SK-N-SH treated with all-trans-retinoic acid at 6 μM for 48 hours (cell line): ENCODE results near the gene SNAP25.

Source experiments
- ATAC-seq: fragments of 200-7000 bp; cut with Tn5 transposase; 3 replicates; pipeline ENCODE4 v1.9.1; 2020; ENCODE audit warnings: mild to moderate bottlenecking, moderate library complexity
- ISL1 ChIP-seq: fragments of 250-450 bp; sonication (Bioruptor Pico); IDR thresholded peaks from 2 replicates; pipeline ENCODE4 v2.1.2; 2022; ENCODE audit warnings: mild to moderate bottlenecking, moderate library complexity
- OSR1 ChIP-seq: fragments of 250-450 bp; sonication (Bioruptor Pico); IDR thresholded peaks from 2 replicates; pipeline ENCODE4 v1.8.0; 2022; ENCODE audit warnings: moderate library complexity, mild to moderate bottlenecking, inconsistent platforms
- PPARA ChIP-seq: fragments of 250-450 bp; sonication (Bioruptor Pico); IDR thresholded peaks from 2 replicates; pipeline ENCODE4 v1.5.0; 2020; ENCODE audit warnings: mild to moderate bottlenecking, borderline replicate concordance
- SNAI2 ChIP-seq: fragments of 250-450 bp; sonication (Bioruptor Pico); IDR thresholded peaks from 2 replicates; pipeline ENCODE4 v1.5.0; 2020; ENCODE audit warnings: mild to moderate bottlenecking, moderate library complexity
- TCF4 ChIP-seq: fragments of 250-450 bp; sonication (Bioruptor Pico); IDR thresholded peaks from 2 replicates; pipeline ENCODE4 v1.8.0; 2021; ENCODE audit warnings: mild to moderate bottlenecking, moderate library complexity, borderline replicate concordance
- TOX ChIP-seq: fragments of 250-450 bp; sonication (Bioruptor Pico); IDR thresholded peaks from 2 replicates; pipeline ENCODE4 v1.8.0; 2021; ENCODE audit warnings: mild to moderate bottlenecking, moderate library complexity, borderline replicate concordance
- ZC3H10 ChIP-seq: fragments of 250-450 bp; sonication (Bioruptor Pico); IDR thresholded peaks from 2 replicates; pipeline ENCODE4 v1.5.1; 2021; ENCODE audit warnings: mild to moderate bottlenecking, moderate library complexity
- ZFP3 ChIP-seq: fragments of 250-450 bp; sonication (Bioruptor Pico); IDR thresholded peaks from 2 replicates; pipeline ENCODE4 v1.5.0; 2020; ENCODE audit warnings: mild to moderate bottlenecking, moderate library complexity
- ZFP30 ChIP-seq: fragments of 450-650 bp; formaldehyde crosslinking; IDR thresholded peaks from 2 replicates; pipeline ENCODE4 v1.5.0; 2022; ENCODE audit warnings: mild to moderate bottlenecking, moderate library complexity
- ZNF70 ChIP-seq: fragments of 450-650 bp; formaldehyde crosslinking; IDR thresholded peaks from 2 replicates; pipeline ENCODE4 v1.5.0; 2020; ENCODE audit warnings: mild to moderate bottlenecking, moderate library complexity
- ZNF8 ChIP-seq: fragments of 450-650 bp; formaldehyde crosslinking; IDR thresholded peaks from 2 replicates; pipeline ENCODE4 v1.5.0; 2020; ENCODE audit warnings: mild to moderate bottlenecking, moderate library complexity
- TF ChIP-seq, protein P1 (sequence below): fragments of 250-450 bp; sonication (Bioruptor Pico); IDR thresholded peaks from 2 replicates; pipeline ENCODE4 v1.5.0; 2020; ENCODE audit warnings: mild to moderate bottlenecking, moderate library complexity
- TF ChIP-seq, protein P2 (sequence below): fragments of 250-450 bp; sonication (Bioruptor Pico); IDR thresholded peaks from 2 replicates; pipeline ENCODE4 v1.8.0; 2021; ENCODE audit warnings: low read depth, mild to moderate bottlenecking, moderate library complexity, borderline replicate concordance
- TF ChIP-seq, protein P3 (sequence below): fragments of 250-450 bp; sonication (Bioruptor Pico); IDR thresholded peaks from 2 replicates; pipeline ENCODE4 v1.8.0; 2020; ENCODE audit warnings: mild to moderate bottlenecking, moderate library complexity, borderline replicate concordance
- TF ChIP-seq, protein P4 (sequence below): fragments of 250-450 bp; sonication (Bioruptor Pico); IDR thresholded peaks from 2 replicates; pipeline ENCODE4 v1.5.1; 2021; ENCODE audit warnings: mild to moderate bottlenecking, moderate library complexity
- TF ChIP-seq, protein P5 (sequence below): fragments of 250-450 bp; sonication (Bioruptor Pico); IDR thresholded peaks from 2 replicates; pipeline ENCODE4 v1.5.1; 2020; ENCODE audit warnings: low read depth, mild to moderate bottlenecking, moderate library complexity

Gene SNAP25

DNA sequence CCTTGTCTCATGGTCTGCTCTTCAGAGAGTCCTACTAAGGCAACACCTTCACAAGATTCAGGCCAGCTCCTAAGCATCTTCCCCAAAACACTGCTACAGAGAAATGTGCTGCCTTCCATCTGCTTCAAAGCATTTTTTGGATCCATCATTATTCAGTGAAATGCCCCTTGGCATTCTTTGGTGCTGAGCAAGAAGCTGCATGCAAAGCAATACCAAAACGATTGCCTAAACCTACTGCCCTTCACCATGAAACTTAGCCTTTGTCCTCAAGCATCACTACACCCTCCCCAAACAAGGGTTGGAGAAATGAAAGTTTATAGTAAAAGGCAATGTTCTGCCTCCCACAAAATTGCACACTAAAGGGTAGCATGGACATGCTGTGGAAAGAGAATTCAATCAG is 93.5 kb downstream of the SNAP25 start (continued):
- TF ChIP-seq, protein P1, sequence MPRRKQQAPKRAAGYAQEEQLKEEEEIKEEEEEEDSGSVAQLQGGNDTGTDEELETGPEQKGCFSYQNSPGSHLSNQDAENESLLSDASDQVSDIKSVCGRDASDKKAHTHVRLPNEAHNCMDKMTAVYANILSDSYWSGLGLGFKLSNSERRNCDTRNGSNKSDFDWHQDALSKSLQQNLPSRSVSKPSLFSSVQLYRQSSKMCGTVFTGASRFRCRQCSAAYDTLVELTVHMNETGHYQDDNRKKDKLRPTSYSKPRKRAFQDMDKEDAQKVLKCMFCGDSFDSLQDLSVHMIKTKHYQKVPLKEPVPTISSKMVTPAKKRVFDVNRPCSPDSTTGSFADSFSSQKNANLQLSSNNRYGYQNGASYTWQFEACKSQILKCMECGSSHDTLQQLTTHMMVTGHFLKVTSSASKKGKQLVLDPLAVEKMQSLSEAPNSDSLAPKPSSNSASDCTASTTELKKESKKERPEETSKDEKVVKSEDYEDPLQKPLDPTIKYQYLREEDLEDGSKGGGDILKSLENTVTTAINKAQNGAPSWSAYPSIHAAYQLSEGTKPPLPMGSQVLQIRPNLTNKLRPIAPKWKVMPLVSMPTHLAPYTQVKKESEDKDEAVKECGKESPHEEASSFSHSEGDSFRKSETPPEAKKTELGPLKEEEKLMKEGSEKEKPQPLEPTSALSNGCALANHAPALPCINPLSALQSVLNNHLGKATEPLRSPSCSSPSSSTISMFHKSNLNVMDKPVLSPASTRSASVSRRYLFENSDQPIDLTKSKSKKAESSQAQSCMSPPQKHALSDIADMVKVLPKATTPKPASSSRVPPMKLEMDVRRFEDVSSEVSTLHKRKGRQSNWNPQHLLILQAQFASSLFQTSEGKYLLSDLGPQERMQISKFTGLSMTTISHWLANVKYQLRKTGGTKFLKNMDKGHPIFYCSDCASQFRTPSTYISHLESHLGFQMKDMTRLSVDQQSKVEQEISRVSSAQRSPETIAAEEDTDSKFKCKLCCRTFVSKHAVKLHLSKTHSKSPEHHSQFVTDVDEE (CRISPR knock-in tag), result no peak
- TF ChIP-seq, all 23 proteins: peak for 0

DNA sequence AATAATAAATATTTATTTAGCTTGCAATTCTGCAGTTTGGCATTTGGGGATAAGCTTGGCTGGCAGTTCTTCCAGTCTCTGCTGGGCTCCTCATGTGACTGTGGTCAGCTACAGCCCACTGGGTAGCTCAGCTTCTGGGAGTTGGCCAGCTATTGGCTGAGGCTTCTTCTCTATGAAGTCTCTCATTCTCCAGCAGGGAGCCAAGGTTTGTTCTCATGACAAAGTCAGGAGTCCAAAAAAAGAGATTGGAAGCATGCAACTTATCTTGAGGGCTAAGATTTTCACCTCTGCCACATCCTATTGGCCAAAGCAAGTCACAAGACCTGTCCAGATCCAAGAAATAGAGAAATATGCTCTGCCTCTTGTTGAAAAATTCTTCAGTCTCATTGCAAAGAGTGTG is 94.6 kb downstream of the SNAP25 start:
- ATAC-seq, result no peak
- TF ChIP-seq, protein P2, sequence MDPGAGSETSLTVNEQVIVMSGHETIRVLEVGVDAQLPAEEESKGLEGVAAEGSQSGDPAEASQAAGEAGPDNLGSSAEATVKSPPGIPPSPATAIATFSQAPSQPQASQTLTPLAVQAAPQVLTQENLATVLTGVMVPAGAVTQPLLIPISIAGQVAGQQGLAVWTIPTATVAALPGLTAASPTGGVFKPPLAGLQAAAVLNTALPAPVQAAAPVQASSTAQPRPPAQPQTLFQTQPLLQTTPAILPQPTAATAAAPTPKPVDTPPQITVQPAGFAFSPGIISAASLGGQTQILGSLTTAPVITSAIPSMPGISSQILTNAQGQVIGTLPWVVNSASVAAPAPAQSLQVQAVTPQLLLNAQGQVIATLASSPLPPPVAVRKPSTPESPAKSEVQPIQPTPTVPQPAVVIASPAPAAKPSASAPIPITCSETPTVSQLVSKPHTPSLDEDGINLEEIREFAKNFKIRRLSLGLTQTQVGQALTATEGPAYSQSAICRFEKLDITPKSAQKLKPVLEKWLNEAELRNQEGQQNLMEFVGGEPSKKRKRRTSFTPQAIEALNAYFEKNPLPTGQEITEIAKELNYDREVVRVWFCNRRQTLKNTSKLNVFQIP (CRISPR knock-in tag), result no peak
- TF ChIP-seq ZFP3, result no peak
- no peak for TF ChIP-seq ZC3H10 (CRISPR knock-in tag)
- TF ChIP-seq, protein P3, sequence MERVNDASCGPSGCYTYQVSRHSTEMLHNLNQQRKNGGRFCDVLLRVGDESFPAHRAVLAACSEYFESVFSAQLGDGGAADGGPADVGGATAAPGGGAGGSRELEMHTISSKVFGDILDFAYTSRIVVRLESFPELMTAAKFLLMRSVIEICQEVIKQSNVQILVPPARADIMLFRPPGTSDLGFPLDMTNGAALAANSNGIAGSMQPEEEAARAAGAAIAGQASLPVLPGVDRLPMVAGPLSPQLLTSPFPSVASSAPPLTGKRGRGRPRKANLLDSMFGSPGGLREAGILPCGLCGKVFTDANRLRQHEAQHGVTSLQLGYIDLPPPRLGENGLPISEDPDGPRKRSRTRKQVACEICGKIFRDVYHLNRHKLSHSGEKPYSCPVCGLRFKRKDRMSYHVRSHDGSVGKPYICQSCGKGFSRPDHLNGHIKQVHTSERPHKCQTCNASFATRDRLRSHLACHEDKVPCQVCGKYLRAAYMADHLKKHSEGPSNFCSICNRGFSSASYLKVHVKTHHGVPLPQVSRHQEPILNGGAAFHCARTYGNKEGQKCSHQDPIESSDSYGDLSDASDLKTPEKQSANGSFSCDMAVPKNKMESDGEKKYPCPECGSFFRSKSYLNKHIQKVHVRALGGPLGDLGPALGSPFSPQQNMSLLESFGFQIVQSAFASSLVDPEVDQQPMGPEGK (CRISPR knock-in tag), result no peak
- TF ChIP-seq, protein P4, sequence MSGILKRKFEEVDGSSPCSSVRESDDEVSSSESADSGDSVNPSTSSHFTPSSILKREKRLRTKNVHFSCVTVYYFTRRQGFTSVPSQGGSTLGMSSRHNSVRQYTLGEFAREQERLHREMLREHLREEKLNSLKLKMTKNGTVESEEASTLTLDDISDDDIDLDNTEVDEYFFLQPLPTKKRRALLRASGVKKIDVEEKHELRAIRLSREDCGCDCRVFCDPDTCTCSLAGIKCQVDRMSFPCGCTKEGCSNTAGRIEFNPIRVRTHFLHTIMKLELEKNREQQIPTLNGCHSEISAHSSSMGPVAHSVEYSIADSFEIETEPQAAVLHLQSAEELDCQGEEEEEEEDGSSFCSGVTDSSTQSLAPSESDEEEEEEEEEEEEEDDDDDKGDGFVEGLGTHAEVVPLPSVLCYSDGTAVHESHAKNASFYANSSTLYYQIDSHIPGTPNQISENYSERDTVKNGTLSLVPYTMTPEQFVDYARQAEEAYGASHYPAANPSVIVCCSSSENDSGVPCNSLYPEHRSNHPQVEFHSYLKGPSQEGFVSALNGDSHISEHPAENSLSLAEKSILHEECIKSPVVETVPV (CRISPR knock-in tag), result no peak
- TF ChIP-seq PPARA (CRISPR knock-in tag), result no peak
- TF ChIP-seq SNAI2 (CRISPR knock-in tag), result no peak

DNA sequence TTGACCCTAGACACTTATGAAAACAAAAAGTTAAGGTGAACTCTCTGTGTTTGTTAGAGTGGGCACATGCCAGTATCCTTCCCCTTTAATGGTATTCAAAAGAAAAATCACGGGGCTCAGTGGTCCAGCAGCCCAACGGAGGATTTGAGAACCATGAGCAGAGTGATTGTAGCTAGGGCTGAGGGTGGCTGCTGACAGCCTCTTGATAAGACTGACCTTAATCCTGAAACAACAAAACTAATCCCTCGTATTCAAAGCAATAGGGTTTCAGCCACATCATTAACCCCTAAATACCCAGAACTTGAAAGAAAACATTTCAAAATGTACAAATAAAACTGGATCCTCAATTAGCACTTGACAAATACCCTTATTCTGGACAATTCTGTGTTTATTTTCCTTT is 95.1 kb downstream of the SNAP25 start:
- TF ChIP-seq ZNF70 (CRISPR knock-in tag) (no peak), TCF4 (CRISPR knock-in tag) (no peak), ZC3H10 (CRISPR knock-in tag) (no peak), PPARA (CRISPR knock-in tag) (no peak), TOX (CRISPR knock-in tag) (no peak)
- TF ChIP-seq, protein P1 (CRISPR knock-in tag), result no peak
- TF ChIP-seq, protein P4 (CRISPR knock-in tag), result no peak
- ATAC-seq, result no peak

DNA sequence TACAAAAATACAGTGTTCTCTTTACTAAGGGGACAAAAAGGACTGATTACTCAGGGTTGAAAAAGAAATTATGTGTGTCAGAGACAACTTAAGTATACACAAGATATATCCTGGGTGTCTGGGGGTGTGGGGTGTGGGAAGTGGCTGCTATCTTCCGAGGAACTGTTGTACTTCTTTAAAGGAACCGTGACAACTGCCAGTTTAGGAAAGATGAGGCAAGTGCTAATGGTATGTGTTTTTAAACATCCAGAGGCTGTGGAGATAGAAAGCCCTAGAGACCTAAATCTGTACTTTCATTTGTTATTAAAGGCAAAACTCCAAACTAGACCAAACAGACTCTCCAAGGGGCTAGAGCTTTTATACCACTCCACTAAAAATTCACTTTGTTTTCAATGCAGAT is 95.6 kb downstream of the SNAP25 start:
- ATAC-seq, result no peak
- no peak for TF ChIP-seq TOX (CRISPR knock-in tag)
- no peak for TF ChIP-seq SNAI2 (CRISPR knock-in tag)
- TF ChIP-seq ISL1, result no peak
- TF ChIP-seq, protein P1 (CRISPR knock-in tag), result no peak
- TF ChIP-seq ZFP30 (CRISPR knock-in tag), result no peak
- no peak for TF ChIP-seq ZNF8 (CRISPR knock-in tag)
- TF ChIP-seq, protein P5, sequence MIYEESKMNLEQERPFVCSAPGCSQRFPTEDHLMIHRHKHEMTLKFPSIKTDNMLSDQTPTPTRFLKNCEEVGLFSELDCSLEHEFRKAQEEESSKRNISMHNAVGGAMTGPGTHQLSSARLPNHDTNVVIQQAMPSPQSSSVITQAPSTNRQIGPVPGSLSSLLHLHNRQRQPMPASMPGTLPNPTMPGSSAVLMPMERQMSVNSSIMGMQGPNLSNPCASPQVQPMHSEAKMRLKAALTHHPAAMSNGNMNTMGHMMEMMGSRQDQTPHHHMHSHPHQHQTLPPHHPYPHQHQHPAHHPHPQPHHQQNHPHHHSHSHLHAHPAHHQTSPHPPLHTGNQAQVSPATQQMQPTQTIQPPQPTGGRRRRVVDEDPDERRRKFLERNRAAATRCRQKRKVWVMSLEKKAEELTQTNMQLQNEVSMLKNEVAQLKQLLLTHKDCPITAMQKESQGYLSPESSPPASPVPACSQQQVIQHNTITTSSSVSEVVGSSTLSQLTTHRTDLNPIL, result no peak
- no peak for TF ChIP-seq OSR1 (CRISPR knock-in tag)
- TF ChIP-seq ZC3H10 (CRISPR knock-in tag), result no peak
- TF ChIP-seq ZFP3, result no peak
- TF ChIP-seq PPARA (CRISPR knock-in tag), result no peak
